Immature natural killer cell (primary cell): Measurements from ENCODE around the gene ERCC6L. TPM values are rescaled to one million over a fixed set of nuclear protein-coding genes. Genes with fewer than 3 reads are reported as not detected.
A peak's percentile ranks its signal among the peaks of the same experiment; 100 is the strongest.
"Not testable (repeated sequence)": the region's sequence is repeated elsewhere in the genome, so short reads cannot be mapped to it uniquely, and the experiment has no call there.

ENCODE experiments used
- DNase-seq, 3 donors: peaks; one replicate each; pipeline ENCODE4 v3.0.0; 2022; ENCODE audit warnings: mixed read lengths in 1 of 3
- H3K27ac Mint-ChIP-seq, 6 donors: one replicate each; pipeline ENCODE4 v1.8.0; 2020; ENCODE audit warnings: mixed read lengths in 6 of 6, mild to moderate bottlenecking in 5 of 6, inconsistent platforms in 4 of 6, moderate library complexity in 3 of 6
- H3K27me3 Mint-ChIP-seq, 3 donors: one replicate each; pipeline ENCODE4 v1.8.0; 2020 to 2021; ENCODE audit warnings: low read depth in 3 of 3, mild to moderate bottlenecking in 3 of 3, mixed read lengths in 3 of 3, moderate library complexity in 3 of 3, inconsistent platforms in 1 of 3
- H3K36me3 Mint-ChIP-seq, 3 donors: one replicate each; pipeline ENCODE4 v1.8.0; 2020; ENCODE audit warnings: mixed read lengths in 3 of 3, inconsistent platforms in 2 of 3, mild to moderate bottlenecking in 2 of 3
- H3K4me1 Mint-ChIP-seq, 2 donors: one replicate each; pipeline ENCODE4 v1.8.0; 2020; ENCODE audit warnings: inconsistent platforms in 2 of 2, mild to moderate bottlenecking in 2 of 2, mixed read lengths in 2 of 2, moderate library complexity in 1 of 2
- H3K4me3 Mint-ChIP-seq, 5 donors: one replicate each; pipeline ENCODE4 v1.8.0; 2020; ENCODE audit warnings: mild to moderate bottlenecking in 5 of 5, mixed read lengths in 5 of 5, inconsistent platforms in 3 of 5, moderate library complexity in 3 of 5
- H3K9me3 Mint-ChIP-seq, 6 donors: one replicate each; pipeline ENCODE4 v1.8.0; 2020; ENCODE audit warnings: mild to moderate bottlenecking in 6 of 6, mixed read lengths in 6 of 6, inconsistent platforms in 4 of 6, moderate library complexity in 3 of 6
- polyA plus RNA-seq, 3 donors: library from polyadenylated mRNA; unstranded; fragments of 300-500 nt; fragmentation: Illumina TruSeq; gene quantifications; one replicate each; pipeline ENCODE4 v1.2.3, GENCODE V29; 2021

The ERCC6L gene
- polyA plus RNA-seq, 3 donors from 2014 or later: 0.21 to 0.68 (median 0.38) TPM

DNA sequence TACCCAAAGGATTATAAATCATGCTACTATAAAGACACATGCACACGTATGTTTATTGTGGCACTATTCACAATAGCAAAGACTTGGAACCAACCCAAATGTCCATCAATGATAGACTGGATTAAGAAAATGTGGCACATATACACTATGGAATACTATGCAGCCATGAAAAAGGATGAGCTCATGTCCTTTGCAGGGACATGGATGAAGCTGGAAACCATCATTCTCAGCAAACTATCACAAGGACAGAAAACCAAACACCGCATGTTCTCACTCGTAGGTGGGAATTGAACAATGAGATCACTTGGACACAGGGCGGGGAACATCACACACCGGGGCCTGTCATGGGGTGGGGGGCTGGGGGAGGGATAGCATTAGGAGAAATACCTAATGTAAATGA, 62.5 kb downstream of the ERCC6L start:
- not testable (repeated sequence) for DNase-seq, H3K4me3 Mint-ChIP-seq, H3K9me3 Mint-ChIP-seq, H3K36me3 Mint-ChIP-seq, H3K4me1 Mint-ChIP-seq, H3K27ac Mint-ChIP-seq, H3K27me3 Mint-ChIP-seq

DNA sequence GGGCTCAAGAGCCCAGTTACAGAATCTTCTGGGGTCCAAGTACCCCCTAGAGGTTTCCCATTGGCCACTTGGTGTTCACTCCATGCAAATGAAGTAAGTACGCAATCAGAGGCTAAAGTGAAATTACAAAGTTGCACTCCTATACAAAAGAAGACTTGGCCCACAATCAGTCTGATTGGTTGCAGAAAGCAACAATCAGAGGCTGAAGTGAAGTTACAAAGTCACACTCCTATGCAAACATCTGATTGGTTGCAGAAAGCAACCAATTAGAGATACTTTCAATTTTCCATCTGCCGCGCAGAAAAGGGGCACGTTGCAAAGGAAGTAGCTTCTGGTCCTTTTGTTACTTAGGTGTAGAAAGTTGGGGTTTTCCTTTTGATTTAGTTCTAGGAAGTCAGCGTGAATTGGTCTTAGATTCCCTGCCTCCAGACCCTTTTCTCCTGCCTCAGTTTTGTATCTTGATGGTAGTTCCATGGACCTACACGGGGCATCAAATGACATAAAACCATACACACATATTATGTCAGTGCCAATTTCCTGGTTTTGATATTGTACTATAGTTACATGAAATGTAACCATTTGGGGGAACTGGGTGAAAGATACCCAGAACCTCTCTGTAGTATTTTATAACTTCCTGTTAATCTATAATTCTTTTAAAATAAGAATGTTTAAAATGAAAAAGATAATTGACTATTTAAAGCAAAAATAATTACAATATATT, 69.7 kb downstream of the ERCC6L start:
- peak; percentile 54 to 75 (median 56) for DNase-seq
- Mint-ChIP-seq H3K4me3 (peak overlapping the region; percentile 73 to 94 (median 78)), H3K36me3 (no peaks in the 10 kb centered on the region), H3K4me1 (peaks cover 5 to 9% of the 10 kb centered on the region in 2 donors), H3K27me3 (peaks cover 0 to 6% (median 0%) of the 10 kb centered on the region in 3 donors), H3K9me3 (no peaks in the 10 kb centered on the region), H3K27ac (peak overlapping the region; percentile 82 to 95 (median 90))

GRCh38 chrX:72165551-72165950, 73.3 kb downstream of the ERCC6L start:
- Mint-ChIP-seq H3K27me3 (peaks cover 0 to 6% (median 2%) of the 10 kb centered on the region in 3 donors), H3K4me3 (no peak overlapping the region), H3K9me3 (no peaks in the 10 kb centered on the region), H3K27ac (no peak overlapping the region), H3K4me1 (peaks cover 5 to 9% of the 10 kb centered on the region in 2 donors), H3K36me3 (no peaks in the 10 kb centered on the region)
- no peak for DNase-seq

- Mint-ChIP-seq H3K27ac (no peak overlapping the region), H3K4me1 (no peaks in the 10 kb centered on the region), H3K4me3 (no peak overlapping the region), H3K9me3 (no peaks in the 10 kb centered on the region), H3K27me3 (peaks cover 2 to 7% (median 5%) of the 10 kb centered on the region in 3 donors), H3K36me3 (no peaks in the 10 kb centered on the region)
- no peak for DNase-seq
Observed at GRCh38 chrX:72159769-72160168, 79.1 kb downstream of the ERCC6L start.

DNA sequence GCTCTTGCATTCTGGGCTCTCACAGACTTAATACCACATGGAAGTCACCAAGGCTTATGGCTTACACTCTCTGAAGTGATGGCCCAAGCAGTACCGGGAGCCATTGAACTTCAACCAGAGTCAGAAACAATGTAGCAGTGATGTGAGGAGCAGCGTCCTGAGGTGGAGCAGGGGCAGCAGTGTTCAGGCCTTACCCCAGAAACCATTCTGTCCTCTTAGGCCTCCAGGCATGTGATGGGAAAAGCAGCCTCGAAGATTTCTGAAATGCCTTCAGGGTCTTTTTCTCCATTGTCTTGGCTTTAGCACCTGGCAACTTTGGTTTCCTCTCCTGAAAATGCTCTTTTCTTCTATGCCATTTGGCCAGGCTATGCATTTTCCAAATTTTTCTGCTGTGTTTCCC, 80.1 kb downstream of the ERCC6L start:
- H3K27ac Mint-ChIP-seq: no peak overlapping the region
- no peaks in the 10 kb centered on the region for H3K36me3 Mint-ChIP-seq
- H3K4me3 Mint-ChIP-seq: no peak overlapping the region
- no peak for DNase-seq
- peaks cover 2 to 7% (median 5%) of the 10 kb centered on the region in 3 donors for H3K27me3 Mint-ChIP-seq
- no peaks in the 10 kb centered on the region for H3K9me3 Mint-ChIP-seq
- H3K4me1 Mint-ChIP-seq: no peaks in the 10 kb centered on the region

Other genes starting within 250 kb of the ERCC6L start
- gene RTL5, start 107.1 kb downstream of the ERCC6L start, polyA plus RNA-seq: under 1 TPM; 0.10 to 0.19 (median 0.16) TPM
- gene PIN4, start 57.3 kb downstream of the ERCC6L start, polyA plus RNA-seq: 10 to 100 TPM; 33.2 to 46.4 (median 33.3) TPM
- 100 to 1,000 TPM; 414 to 635 (median 421) TPM for gene RPS4X, start 38.2 kb upstream of the ERCC6L start, polyA plus RNA-seq
- 1 to 10 TPM in 1 of 3 donors, not detected in 2; 1.8 TPM for gene CITED1, start 66.9 kb upstream of the ERCC6L start, polyA plus RNA-seq